ENCODE data around the gene KLF9.

KLF9 gene

GRCh38 chr9:70419556-70420440, 5.3 kb upstream of the KLF9 start:
- peak overlapping the region; percentile 97 for H3K27ac ChIP-seq (ENCODE audit: poor library complexity, severe bottlenecking)
- peak overlapping the region; percentile 32 for H3K4me3 ChIP-seq (ENCODE audit: severe bottlenecking)
- no peaks in the 10 kb centered on the region for H3K36me3 ChIP-seq (ENCODE audit: low read depth)
- ATAC-seq (ENCODE audit: low read depth) = peak; percentile 47
- peaks cover 26% of the 10 kb centered on the region for H3K4me1 ChIP-seq (ENCODE audit: insufficient read depth, poor library complexity, severe bottlenecking)
- TF ChIP-seq CTCF (IDR thresholded peaks at IDR 0.05; ENCODE audit: poor library complexity, severe bottlenecking) = no peak
- DNase-seq (ENCODE audit: low spot score) = peak; percentile 96
- no peaks in the 10 kb centered on the region for H3K27me3 ChIP-seq (ENCODE audit: insufficient read depth, poor library complexity, severe bottlenecking)
- H3K9me3 ChIP-seq (ENCODE audit: severe bottlenecking) = no peaks in the 10 kb centered on the region

- Histone ChIP-seq H3K27me3 (ENCODE audit: insufficient read depth, poor library complexity, severe bottlenecking) (no peaks in the 10 kb centered on the region), H3K9me3 (ENCODE audit: severe bottlenecking) (no peaks in the 10 kb centered on the region), H3K36me3 (ENCODE audit: low read depth) (no peaks in the 10 kb centered on the region), H3K4me1 (ENCODE audit: insufficient read depth, poor library complexity, severe bottlenecking) (peaks cover 29% of the 10 kb centered on the region), H3K4me3 (ENCODE audit: severe bottlenecking) (peak overlapping the region; percentile 32), H3K27ac (ENCODE audit: poor library complexity, severe bottlenecking) (peak overlapping the region; percentile 97)
- ATAC-seq (ENCODE audit: low read depth) (peak; percentile 58), DNase-seq (ENCODE audit: low spot score) (peak; percentile 96)
- no peak for TF ChIP-seq CTCF (IDR thresholded peaks at IDR 0.05; ENCODE audit: poor library complexity, severe bottlenecking)
Measured at GRCh38 chr9:70418822-70419555, 4.5 kb upstream of the KLF9 start.

GRCh38 chr9:70415476-70415875, 1.0 kb upstream of the KLF9 start:
- Histone ChIP-seq H3K9me3 (ENCODE audit: severe bottlenecking) (no peaks in the 10 kb centered on the region), H3K36me3 (ENCODE audit: low read depth) (peaks cover under 1% of the 10 kb centered on the region), H3K27ac (ENCODE audit: poor library complexity, severe bottlenecking) (peak overlapping the region; percentile 88), H3K4me3 (ENCODE audit: severe bottlenecking) (no peak overlapping the region), H3K27me3 (ENCODE audit: insufficient read depth, poor library complexity, severe bottlenecking) (no peaks in the 10 kb centered on the region), H3K4me1 (ENCODE audit: insufficient read depth, poor library complexity, severe bottlenecking) (peaks cover 17% of the 10 kb centered on the region)
- ATAC-seq (ENCODE audit: low read depth) (no peak), DNase-seq (ENCODE audit: low spot score) (no peak)
- TF ChIP-seq CTCF (IDR thresholded peaks at IDR 0.05; ENCODE audit: poor library complexity, severe bottlenecking) = no peak

GRCh38 chr9:70415041-70415440, 584 bp upstream of the KLF9 start:
- Histone ChIP-seq H3K36me3 (ENCODE audit: low read depth) (peaks cover 4% of the 10 kb centered on the region), H3K4me1 (ENCODE audit: insufficient read depth, poor library complexity, severe bottlenecking) (peaks cover 20% of the 10 kb centered on the region), H3K27me3 (ENCODE audit: insufficient read depth, poor library complexity, severe bottlenecking) (no peaks in the 10 kb centered on the region), H3K27ac (ENCODE audit: poor library complexity, severe bottlenecking) (peak overlapping the region; percentile 88), H3K4me3 (ENCODE audit: severe bottlenecking) (no peak overlapping the region), H3K9me3 (ENCODE audit: severe bottlenecking) (no peaks in the 10 kb centered on the region)
- ATAC-seq (ENCODE audit: low read depth) (no peak), DNase-seq (ENCODE audit: low spot score) (no peak)
- no peak for TF ChIP-seq CTCF (IDR thresholded peaks at IDR 0.05; ENCODE audit: poor library complexity, severe bottlenecking)

Data from RWPE2 (cell line).